Measurements from ENCODE around the gene MYL6.
A peak's percentile ranks its signal among the peaks of the same experiment; 100 is the strongest.
"Not testable (repeated sequence)": the region's sequence is repeated elsewhere in the genome, so short reads cannot be mapped to it uniquely, and the experiment has no call there.

Gene MYL6

GRCh38 chr12:56158029-56158925 is at the start of gene MYL6:
Gene MYL6, plus strand, starts transcription at chr12:56158359. Its CDS starts 43 bp downstream, at chr12:56158402.
- Histone ChIP-seq H3K4me1 (peaks cover 47 to 69% (median 61%) of the 10 kb centered on the region in 10 experiments), H3K9me3 (replicated peaks in 1 of 11) (no peaks in the 10 kb centered on the region), H3K4me2 (peak within 1 kb of the TSS; percentile 90 to 100 (median 98)), H3K9ac (peak within 1 kb of the TSS; percentile 93 to 98 (median 94)), H3K4me3 (peak within 1 kb of the TSS; percentile 75 to 99 (median 91)), H3K36me3 (peaks cover 50 to 73% (median 58%) of the 10 kb centered on the region in 11 experiments), H3K27me3 (no peaks in the 10 kb centered on the region), H4K20me1 (peaks cover 37 to 49% (median 44%) of the 10 kb centered on the region in 11 experiments), H3K27ac (peak within 1 kb of the TSS; percentile 88 to 97 (median 92))
- TF ChIP-seq Cebpa-rat (IDR thresholded peaks at IDR 0.05), result 0 out of 22 replicates have a peak, but pooled peaks of 1 of the 11 experiments have one; percentile 26

GRCh38 chr12:56110571-56110970 is 47.6 kb upstream of the MYL6 start:
- no peak overlapping the region for H3K4me2 ChIP-seq
- peaks cover 0 to 5% (median 3%) of the 10 kb centered on the region in 11 experiments; a peak in 6 of 22 replicates for H3K9me3 ChIP-seq (replicated peaks in 1 of 11)
- no peak overlapping the region; a peak in 1 of 22 replicates for H3K9ac ChIP-seq
- no peaks in the 10 kb centered on the region for H3K27me3 ChIP-seq
- H3K27ac ChIP-seq, result no peak overlapping the region
- peaks cover 8 to 58% (median 27%) of the 10 kb centered on the region in 11 experiments; a peak in 21 of 22 replicates for H4K20me1 ChIP-seq
- no peak overlapping the region for H3K4me3 ChIP-seq
- peaks cover 19 to 26% (median 23%) of the 10 kb centered on the region in 10 experiments for H3K4me1 ChIP-seq
- H3K36me3 ChIP-seq, result peaks cover 77 to 94% (median 90%) of the 10 kb centered on the region in 11 experiments
- no peak for TF ChIP-seq Cebpa-rat (IDR thresholded peaks at IDR 0.05)

GRCh38 chr12:56114084-56114483 is 44.1 kb upstream of the MYL6 start:
- H4K20me1 ChIP-seq, result peaks cover 0 to 23% (median 3%) of the 10 kb centered on the region in 11 experiments; a peak in 8 of 22 replicates
- H3K27ac ChIP-seq, result peak overlapping the region in 1 of 11 experiments; percentile 1; a peak in 1 of 22 replicates
- H3K4me1 ChIP-seq, result peaks cover 8 to 14% (median 12%) of the 10 kb centered on the region in 10 experiments
- peaks cover 0 to 5% (median 3%) of the 10 kb centered on the region in 11 experiments; a peak in 6 of 22 replicates for H3K9me3 ChIP-seq (replicated peaks in 1 of 11)
- H3K36me3 ChIP-seq, result peaks cover 57 to 66% (median 63%) of the 10 kb centered on the region in 11 experiments
- TF ChIP-seq Cebpa-rat (IDR thresholded peaks at IDR 0.05), result no peak
- H3K9ac ChIP-seq, result no peak overlapping the region
- no peak overlapping the region for H3K4me2 ChIP-seq
- H3K4me3 ChIP-seq, result no peak overlapping the region
- no peaks in the 10 kb centered on the region for H3K27me3 ChIP-seq

- Histone ChIP-seq H3K9ac (peak overlapping the region; percentile 88 to 97 (median 94); a peak in 21 of 22 replicates), H3K27ac (peak overlapping the region; percentile 88 to 96 (median 94)), H3K27me3 (no peaks in the 10 kb centered on the region), H3K4me3 (peak overlapping the region; percentile 72 to 97 (median 86)), H4K20me1 (peaks cover 0 to 12% (median 3%) of the 10 kb centered on the region in 11 experiments; a peak in 7 of 22 replicates), H3K4me2 (peak overlapping the region; percentile 56 to 99 (median 75)), H3K36me3 (peaks cover 50 to 58% (median 55%) of the 10 kb centered on the region in 11 experiments), H3K4me1 (peaks cover 21 to 26% (median 24%) of the 10 kb centered on the region in 10 experiments), H3K9me3 (replicated peaks in 1 of 11) (peaks cover 0 to 5% (median 3%) of the 10 kb centered on the region in 11 experiments; a peak in 6 of 22 replicates)
- TF ChIP-seq Cebpa-rat (IDR thresholded peaks at IDR 0.05), result no peak
These were observed 42.8 kb upstream of the MYL6 start for GRCh38 chr12:56115329-56115728.

GRCh38 chr12:56116267-56117081 is 41.7 kb upstream of the MYL6 start, which contains the start of gene RPL41:
Gene RPL41, plus strand, starts transcription at chr12:56116633.
- no peaks in the 10 kb centered on the region for H3K27me3 ChIP-seq
- H3K9ac ChIP-seq, result peak within 1 kb of the TSS; percentile 88 to 97 (median 94)
- no peak for TF ChIP-seq Cebpa-rat (IDR thresholded peaks at IDR 0.05)
- peaks cover 0 to 5% (median 3%) of the 10 kb centered on the region in 11 experiments; a peak in 6 of 22 replicates for H3K9me3 ChIP-seq (replicated peaks in 1 of 11)
- H4K20me1 ChIP-seq, result peaks cover 0 to 11% (median 3%) of the 10 kb centered on the region in 11 experiments; a peak in 6 of 22 replicates
- H3K36me3 ChIP-seq, result peaks cover 50 to 58% (median 55%) of the 10 kb centered on the region in 11 experiments
- peak within 1 kb of the TSS; percentile 88 to 96 (median 94) for H3K27ac ChIP-seq
- peaks cover 22 to 32% (median 26%) of the 10 kb centered on the region in 10 experiments for H3K4me1 ChIP-seq
- peak within 1 kb of the TSS; percentile 72 to 97 (median 86) for H3K4me3 ChIP-seq
- peak within 1 kb of the TSS; percentile 70 to 100 (median 93) for H3K4me2 ChIP-seq

- peak overlapping the region; percentile 72 to 97 (median 86) for H3K4me3 ChIP-seq
- peaks cover 44 to 58% (median 55%) of the 10 kb centered on the region in 11 experiments for H3K36me3 ChIP-seq
- peaks cover 0 to 11% (median 0%) of the 10 kb centered on the region in 11 experiments; a peak in 5 of 22 replicates for H4K20me1 ChIP-seq
- H3K27ac ChIP-seq, result peak overlapping the region; percentile 88 to 96 (median 94)
- H3K27me3 ChIP-seq; H3K9me3 ChIP-seq (replicated peaks in 1 of 11): not testable (repeated sequence)
- H3K4me1 ChIP-seq, result peaks cover 22 to 32% (median 26%) of the 10 kb centered on the region in 10 experiments
- peak overlapping the region; percentile 70 to 100 (median 95) for H3K4me2 ChIP-seq
- peak overlapping the region; percentile 88 to 97 (median 94) for H3K9ac ChIP-seq
These were observed 41.0 kb upstream of the MYL6 start for GRCh38 chr12:56117082-56117706.

GRCh38 chr12:56117778-56118687 is 40.1 kb upstream of the MYL6 start, which contains the start of gene ZC3H10:
Gene ZC3H10, plus strand, starts transcription at chr12:56118266. Its CDS starts 2,297 bp downstream, at chr12:56120563.
- no peak for TF ChIP-seq Cebpa-rat (IDR thresholded peaks at IDR 0.05)
- Histone ChIP-seq H3K9me3 (replicated peaks in 1 of 11) (peaks cover 0 to 5% (median 3%) of the 10 kb centered on the region in 11 experiments; a peak in 6 of 22 replicates), H3K36me3 (peaks cover 36 to 58% (median 50%) of the 10 kb centered on the region in 11 experiments)

More at GRCh38 chr12:56117778-56118687, 40.1 kb upstream of the MYL6 start, which contains the start of gene ZC3H10:
- peak within 1 kb of the TSS; percentile 88 to 96 (median 94) for H3K27ac ChIP-seq
- H3K4me1 ChIP-seq, result peaks cover 25 to 41% (median 28%) of the 10 kb centered on the region in 10 experiments
- peaks cover 0 to 11% (median 0%) of the 10 kb centered on the region in 11 experiments; a peak in 5 of 22 replicates for H4K20me1 ChIP-seq
- H3K4me3 ChIP-seq, result peak within 1 kb of the TSS; percentile 72 to 97 (median 86)
- H3K9ac ChIP-seq, result peak within 1 kb of the TSS; percentile 88 to 97 (median 94)
- no peaks in the 10 kb centered on the region for H3K27me3 ChIP-seq
- H3K4me2 ChIP-seq, result peak within 1 kb of the TSS; percentile 78 to 100 (median 95)

Data from BLaER1 treated with 17β-estradiol and CSF1 and Interleukin-3, amounts not matched to agents 10 nM and 100 nM (cell line).